ENCODE results near the gene CNTNAP3B.
"Not testable (repeated sequence)": the region's sequence is repeated elsewhere in the genome, so short reads cannot be mapped to it uniquely, and the experiment has no call there.

CNTNAP3B gene

GRCh38 chr9:42020639-42021038 lies 108.6 kb downstream of the CNTNAP3B start:
- not testable (repeated sequence) for ATAC-seq, H3K4me1 Mint-ChIP-seq, H3K27ac Mint-ChIP-seq, H3K4me3 Mint-ChIP-seq, H3K9me3 Mint-ChIP-seq, DNase-seq, H3K27me3 Mint-ChIP-seq

DNA sequence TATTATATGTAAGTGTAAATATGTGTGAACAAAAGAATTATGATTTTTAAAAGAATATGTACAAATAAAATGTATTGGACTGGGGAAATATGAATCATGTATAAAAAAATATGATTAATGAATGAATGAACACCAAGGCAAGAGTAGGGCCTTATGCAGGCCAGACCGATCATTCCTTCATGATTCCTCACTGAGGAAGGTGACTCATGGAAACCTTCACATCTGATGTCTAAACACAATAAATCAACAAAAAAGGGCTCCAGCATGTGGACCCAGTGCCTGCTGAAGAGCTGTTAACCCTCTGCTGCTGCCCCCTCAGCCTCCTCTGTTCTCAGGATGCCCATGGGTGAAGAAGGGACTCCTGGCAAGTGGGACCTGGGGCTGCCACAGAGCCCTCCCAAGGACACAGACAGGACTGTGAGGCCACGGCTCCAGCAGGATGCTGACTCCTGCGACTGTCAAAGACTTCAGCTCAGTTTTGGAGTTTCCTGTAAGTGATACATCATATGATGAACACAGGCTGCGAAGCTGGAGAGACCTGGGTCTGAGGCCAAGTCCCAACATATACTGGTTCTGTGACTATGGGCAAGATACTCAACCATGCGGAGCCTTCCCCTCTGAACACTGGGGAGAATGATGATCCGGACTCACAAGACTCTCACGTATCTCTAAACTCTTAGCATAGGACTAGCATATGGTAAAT lies 110.9 kb downstream of the CNTNAP3B start:
- H3K4me1 Mint-ChIP-seq, H3K27me3 Mint-ChIP-seq, H3K4me3 Mint-ChIP-seq, H3K27ac Mint-ChIP-seq, DNase-seq, ATAC-seq, H3K9me3 Mint-ChIP-seq: not testable (repeated sequence)

GRCh38 chr9:42014317-42014716 lies 114.9 kb downstream of the CNTNAP3B start:
- H3K27me3 Mint-ChIP-seq, DNase-seq, H3K4me3 Mint-ChIP-seq, H3K9me3 Mint-ChIP-seq, ATAC-seq, H3K4me1 Mint-ChIP-seq, H3K27ac Mint-ChIP-seq: not testable (repeated sequence)

- H3K9me3 Mint-ChIP-seq, DNase-seq, ATAC-seq, H3K27ac Mint-ChIP-seq, H3K4me3 Mint-ChIP-seq, H3K4me1 Mint-ChIP-seq, H3K27me3 Mint-ChIP-seq: not testable (repeated sequence)
Measured at GRCh38 chr9:41991607-41992006, 137.6 kb downstream of the CNTNAP3B start.

DNA sequence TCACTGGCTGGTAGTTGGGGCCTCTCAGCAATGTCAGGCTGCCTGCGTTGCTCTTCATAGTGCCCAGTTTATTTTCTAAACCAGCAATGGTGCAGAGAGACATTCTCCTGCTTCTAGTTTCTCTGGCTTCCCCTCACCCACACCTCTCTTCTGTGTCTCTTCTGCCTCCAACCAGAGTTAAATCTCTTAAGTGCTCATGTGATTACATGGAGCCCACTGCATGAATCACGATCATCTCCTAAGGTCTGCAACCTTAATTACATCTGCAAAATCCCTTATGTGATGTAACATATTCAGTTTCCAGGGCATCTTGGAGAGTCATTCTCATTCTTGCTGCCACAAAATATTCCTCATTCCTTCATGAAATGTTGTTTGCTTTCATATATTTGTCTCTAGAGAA lies 149.0 kb downstream of the CNTNAP3B start:
- not testable (repeated sequence) for H3K27ac Mint-ChIP-seq, H3K4me3 Mint-ChIP-seq, ATAC-seq, H3K27me3 Mint-ChIP-seq, H3K4me1 Mint-ChIP-seq, H3K9me3 Mint-ChIP-seq, DNase-seq

- H3K27me3 Mint-ChIP-seq, ATAC-seq, DNase-seq, H3K4me3 Mint-ChIP-seq, H3K9me3 Mint-ChIP-seq, H3K4me1 Mint-ChIP-seq, H3K27ac Mint-ChIP-seq: not testable (repeated sequence)
Measured at GRCh38 chr9:41977965-41978600, 151.1 kb downstream of the CNTNAP3B start.

GRCh38 chr9:41974906-41975305 lies 154.3 kb downstream of the CNTNAP3B start:
- not testable (repeated sequence) for H3K4me1 Mint-ChIP-seq, H3K27ac Mint-ChIP-seq

DNA sequence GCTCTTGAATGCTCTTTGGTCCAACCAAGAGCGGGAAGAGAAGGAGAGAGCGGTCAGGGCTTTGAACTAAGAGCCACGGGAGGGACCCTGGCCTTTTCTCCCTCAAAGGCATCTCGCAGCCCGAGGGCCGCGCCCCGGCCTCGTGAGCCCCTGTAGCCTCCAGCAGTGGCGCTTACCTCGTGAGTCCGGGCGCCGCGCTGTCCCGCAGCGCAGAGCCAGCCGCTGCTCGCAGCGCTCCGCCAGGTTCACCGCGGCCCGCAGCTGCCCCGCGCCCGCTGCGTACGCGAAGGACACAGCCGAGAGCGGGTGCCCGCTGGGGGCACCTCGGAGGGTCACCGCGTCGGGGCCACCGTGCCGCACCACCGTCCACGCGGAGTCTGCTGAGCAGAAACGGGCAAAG lies 176.2 kb downstream of the CNTNAP3B start:
- H3K4me1 Mint-ChIP-seq, H3K27me3 Mint-ChIP-seq: not testable (repeated sequence)

More at GRCh38 chr9:41974906-41975305, 154.3 kb downstream of the CNTNAP3B start:
- not testable (repeated sequence) for H3K4me3 Mint-ChIP-seq, H3K9me3 Mint-ChIP-seq, DNase-seq, H3K27me3 Mint-ChIP-seq, ATAC-seq

DNA sequence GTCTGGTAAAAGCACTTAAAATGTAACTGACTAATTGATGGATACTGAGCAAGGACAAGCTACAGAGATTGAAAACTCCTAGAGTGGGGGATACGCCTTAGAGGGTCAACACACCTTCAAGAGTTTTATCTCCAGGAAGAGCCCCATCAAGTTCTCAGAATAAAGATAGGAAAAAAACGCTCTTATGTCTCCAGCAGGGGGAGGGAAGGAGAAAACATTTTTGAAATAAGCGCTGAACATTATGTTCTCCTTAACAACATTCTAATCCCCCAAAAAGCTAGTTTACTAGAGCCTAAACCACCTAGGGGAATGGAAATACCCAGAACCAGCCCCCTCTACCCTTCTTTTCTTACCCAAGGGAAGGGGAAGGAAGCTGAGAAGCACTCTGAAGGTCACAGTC lies 187.5 kb downstream of the CNTNAP3B start:
- not testable (repeated sequence) for H3K4me1 Mint-ChIP-seq, DNase-seq, H3K27ac Mint-ChIP-seq, H3K4me3 Mint-ChIP-seq, ATAC-seq, H3K9me3 Mint-ChIP-seq, H3K27me3 Mint-ChIP-seq

More for the DNA sequence above, 176.2 kb downstream of the CNTNAP3B start:
- H3K9me3 Mint-ChIP-seq, H3K27ac Mint-ChIP-seq, DNase-seq, H3K4me3 Mint-ChIP-seq, ATAC-seq: not testable (repeated sequence)

GRCh38 chr9:41938143-41938542 lies 191.1 kb downstream of the CNTNAP3B start:
- DNase-seq, H3K27ac Mint-ChIP-seq, H3K4me1 Mint-ChIP-seq, H3K9me3 Mint-ChIP-seq, H3K27me3 Mint-ChIP-seq, ATAC-seq, H3K4me3 Mint-ChIP-seq: not testable (repeated sequence)

DNA sequence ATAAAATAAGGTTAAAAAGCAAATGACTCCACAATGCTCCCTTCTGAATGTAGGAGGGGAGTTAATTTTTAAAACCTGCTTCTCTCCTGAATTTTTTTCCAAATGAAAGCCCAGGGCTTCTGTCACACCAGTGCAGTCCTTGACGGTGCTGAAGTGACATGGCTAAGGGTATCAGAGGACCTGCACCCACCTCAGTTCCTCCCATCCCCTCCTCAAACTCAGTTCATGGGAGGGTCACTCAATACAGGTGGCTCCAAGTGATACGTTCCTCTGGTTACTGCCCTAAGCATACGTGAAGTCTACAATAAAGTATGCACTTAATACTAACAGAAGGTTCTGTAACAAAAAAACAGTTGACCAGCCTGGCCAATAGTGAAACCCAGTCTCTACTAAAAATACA lies 193.5 kb downstream of the CNTNAP3B start:
- ATAC-seq, H3K4me3 Mint-ChIP-seq, H3K4me1 Mint-ChIP-seq, H3K9me3 Mint-ChIP-seq, H3K27me3 Mint-ChIP-seq, H3K27ac Mint-ChIP-seq, DNase-seq: not testable (repeated sequence)

- ATAC-seq, H3K27ac Mint-ChIP-seq, DNase-seq, H3K27me3 Mint-ChIP-seq, H3K9me3 Mint-ChIP-seq, H3K4me1 Mint-ChIP-seq, H3K4me3 Mint-ChIP-seq: not testable (repeated sequence)
Measured at GRCh38 chr9:41929172-41929571, 200.1 kb downstream of the CNTNAP3B start.

DNA sequence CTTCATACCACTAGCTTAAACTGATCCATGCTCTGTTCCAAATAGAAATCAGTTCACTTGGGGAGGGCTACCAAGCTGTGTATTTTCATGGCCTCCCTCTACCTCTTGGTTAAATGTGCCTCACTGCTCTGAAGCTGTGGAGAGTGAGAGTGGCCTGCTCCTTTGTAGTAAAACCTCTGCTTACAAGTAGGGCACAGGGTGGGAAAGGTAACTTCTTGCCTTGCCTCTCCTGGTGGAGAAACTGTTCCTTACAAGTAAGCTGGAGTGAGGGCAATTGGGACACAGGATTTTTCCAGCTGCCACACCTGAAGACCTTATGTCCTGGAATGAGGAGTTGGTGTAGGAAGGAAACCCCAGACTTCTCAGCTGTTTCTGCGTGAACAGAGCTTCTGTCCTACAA lies 211.9 kb downstream of the CNTNAP3B start:
- H3K4me3 Mint-ChIP-seq, ATAC-seq, H3K27me3 Mint-ChIP-seq, H3K4me1 Mint-ChIP-seq, H3K9me3 Mint-ChIP-seq, DNase-seq, H3K27ac Mint-ChIP-seq: not testable (repeated sequence)

DNA sequence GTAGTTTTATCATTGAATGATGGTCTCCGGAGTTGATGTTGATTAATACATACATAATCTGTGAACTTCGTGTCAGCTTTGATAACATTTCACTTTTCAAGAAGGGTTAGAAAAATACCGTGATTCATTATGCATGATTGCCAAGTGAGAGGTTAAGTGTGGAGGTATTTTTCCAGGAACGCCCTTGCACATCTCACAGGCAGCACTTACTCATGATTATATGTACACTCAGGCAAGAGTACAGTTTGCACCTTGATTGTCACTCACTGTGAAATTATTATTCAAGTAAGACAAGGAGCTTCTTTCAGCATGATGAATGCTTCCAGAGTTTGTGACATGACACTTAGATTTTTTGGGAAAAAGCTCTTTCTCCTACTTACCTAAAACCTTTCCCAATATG lies 223.7 kb downstream of the CNTNAP3B start:
- not testable (repeated sequence) for ATAC-seq, H3K4me3 Mint-ChIP-seq, DNase-seq, H3K27me3 Mint-ChIP-seq, H3K9me3 Mint-ChIP-seq, H3K4me1 Mint-ChIP-seq, H3K27ac Mint-ChIP-seq

- H3K4me3 Mint-ChIP-seq, H3K9me3 Mint-ChIP-seq, H3K27me3 Mint-ChIP-seq, ATAC-seq, H3K27ac Mint-ChIP-seq, H3K4me1 Mint-ChIP-seq, DNase-seq: not testable (repeated sequence)
Measured at GRCh38 chr9:41902762-41903161, 226.5 kb downstream of the CNTNAP3B start.

DNA sequence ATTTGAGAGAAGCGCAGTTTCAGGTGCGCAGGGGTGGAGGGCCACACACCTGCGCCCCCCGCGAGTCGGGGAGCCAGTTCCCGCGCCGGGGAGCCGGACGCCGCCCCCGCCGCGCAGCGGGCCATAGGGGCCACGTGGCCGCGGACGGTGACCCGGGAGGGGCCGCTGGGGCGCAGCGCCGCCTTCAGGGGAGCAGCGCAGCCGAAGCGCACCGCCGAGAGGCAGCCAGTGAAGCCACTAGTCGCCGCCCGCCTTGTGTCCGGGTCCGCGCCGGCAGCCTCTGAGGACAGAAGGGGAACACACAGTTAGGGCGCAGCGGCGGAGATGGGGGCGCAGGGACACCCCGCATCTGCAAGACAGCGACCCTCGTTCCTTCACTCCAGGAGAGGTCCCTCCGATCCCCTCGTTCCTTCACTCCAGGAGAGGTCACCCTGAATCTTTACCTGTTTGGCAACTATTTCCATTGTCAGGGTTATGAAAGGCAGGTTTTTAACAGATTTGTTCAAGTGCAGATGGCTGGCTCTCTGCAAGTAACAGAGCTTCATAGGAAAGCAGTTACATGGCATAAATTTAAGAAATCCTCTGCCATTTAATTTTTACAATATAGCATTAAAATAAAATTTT lies 230.4 kb downstream of the CNTNAP3B start:
- H3K9me3 Mint-ChIP-seq, H3K4me3 Mint-ChIP-seq, H3K4me1 Mint-ChIP-seq, H3K27ac Mint-ChIP-seq, DNase-seq, ATAC-seq, H3K27me3 Mint-ChIP-seq: not testable (repeated sequence)

Measured in stimulated activated naive CD8-positive, alpha-beta T cell treated with anti-CD3 and anti-CD28 coated beads, Interleukin-15, amount 100 ng/mL, for 72 hours (primary cell).